A549 (cell line): ENCODE data around the gene ADCY4. TPM values are rescaled to one million over a fixed set of nuclear protein-coding genes. Genes with fewer than 3 reads are reported as not detected.

Experiments
- ATAC-seq, 2 experiments: fragments of 200-7000 bp in 1 of 2; fragments of >200 bp in 1 of 2; cut with Nextera tagmentation in 1 of 2; cut with Tn5 transposase in 1 of 2; 3 replicates each; pipeline versions ENCODE4 v1.8.0 to v1.9.1; 2018 to 2020; ENCODE audit warnings: mild to moderate bottlenecking in 1 of 2, moderate library complexity in 1 of 2
- CTCF ChIA-PET: fragments of 300-600 bp; sonication (Branson Sonifier 250); formaldehyde crosslinking; extraction: SDS; loops from one replicate; lab custom pipeline; 2021; ENCODE audit warnings: antibody characterized with exemption, inconsistent platforms; lab: Yijun Ruan, JAX
- POLR2A ChIA-PET: fragments of 350-600 bp; formaldehyde crosslinking; extraction: SDS; loops from one replicate; lab custom pipeline; 2021; ENCODE audit warnings: antibody characterized with exemption, inconsistent platforms; lab: Yijun Ruan, JAX
- DNase-seq, 2 experiments: peaks; one replicate each; pipeline versions ENCODE4 v3.0.0 to v3.0.0-alpha.2; 2011 to 2016; ENCODE audit warnings: low read depth in 1 of 2, low spot score in 1 of 2
- FAIRE-seq: peaks from 2 replicates; lab custom pipeline; 2011; peaks lifted over from hg19 to GRCh38; lab: Jason Lieb, UNC
- H3K27ac ChIP-seq, 2 experiments: fragments of >200 bp; sonication (Bioruptor Twin); formaldehyde crosslinking; 3 replicates each; pipeline ENCODE4 v1.5.1; 2016 to 2017
- H3K4me1 ChIP-seq: fragments of >200 bp; sonication (Bioruptor Twin); formaldehyde crosslinking; 3 replicates; pipeline ENCODE4 v1.6.1; 2016
- H3K4me2 ChIP-seq: fragments of >200 bp; sonication (Bioruptor Twin); formaldehyde crosslinking; 3 replicates; pipeline ENCODE4 v1.6.1; 2016
- H3K4me3 ChIP-seq: fragments of >200 bp; sonication (Bioruptor Twin); formaldehyde crosslinking; 3 replicates; pipeline ENCODE4 v1.5.1; 2016
- H3K9me3 ChIP-seq: fragments of >200 bp; sonication (Bioruptor Twin); formaldehyde crosslinking; 3 replicates; pipeline ENCODE4 v1.6.1; 2016
- BCL3 ChIP-seq: fragments of >200 bp; sonication (Bioruptor Twin); formaldehyde crosslinking; IDR thresholded peaks from 3 replicates; pipeline ENCODE4 v1.6.1; 2016
- CBX2 ChIP-seq: fragments of 200-600 bp; sonication (generic); IDR thresholded peaks from 2 replicates; pipeline ENCODE4 v1.6.1; 2016; ENCODE audit warnings: low read depth, mild to moderate bottlenecking, borderline replicate concordance
- CEBPB ChIP-seq, 2 experiments: fragments of >200 bp in 1 of 2; sonication (Bioruptor Twin) in 1 of 2; formaldehyde crosslinking in 1 of 2; IDR thresholded peaks; 2 replicates each; pipeline ENCODE4 v1.6.1; 2012 to 2016
- CHD2 ChIP-seq: fragments of 150-350 bp; IDR thresholded peaks from 2 replicates; pipeline ENCODE4 v1.6.1; 2014; ENCODE audit warnings: low read length; ENCODE audit not compliant: partially characterized antibody
- ELK1 ChIP-seq: fragments of 150-350 bp; IDR thresholded peaks from 2 replicates; pipeline ENCODE4 v1.6.1; 2014; ENCODE audit warnings: low read depth, mild to moderate bottlenecking, low read length
- ESRRA ChIP-seq: fragments of 150-350 bp; IDR thresholded peaks from 2 replicates; pipeline ENCODE4 v1.6.1; 2014; ENCODE audit warnings: mild to moderate bottlenecking, low read length, borderline replicate concordance
- HES2 ChIP-seq: fragments of >200 bp; sonication (Bioruptor Twin); formaldehyde crosslinking; IDR thresholded peaks from 2 replicates; pipeline ENCODE4 v1.6.1; 2016
- HEYL ChIP-seq: fragments of 250-450 bp; sonication (Bioruptor Pico); IDR thresholded peaks from 2 replicates; pipeline ENCODE4 v1.8.0; 2021; ENCODE audit warnings: mild to moderate bottlenecking, moderate library complexity
- HOXB13 ChIP-seq: fragments of 250-450 bp; sonication (Bioruptor Pico); IDR thresholded peaks from 2 replicates; pipeline ENCODE4 v1.5.0; 2020; ENCODE audit warnings: low read depth, mild to moderate bottlenecking, moderate library complexity
- KDM1A ChIP-seq: fragments of 200-600 bp; sonication (generic); IDR thresholded peaks from 2 replicates; pipeline ENCODE4 v1.6.1; 2016; ENCODE audit warnings: low read depth, mild to moderate bottlenecking
- MAX ChIP-seq: IDR thresholded peaks from 2 replicates; pipeline ENCODE4 v1.6.1; 2012
- MAZ ChIP-seq: fragments of 150-350 bp; IDR thresholded peaks from 2 replicates; pipeline ENCODE4 v1.6.1; 2014; ENCODE audit warnings: antibody characterized with exemption, low read depth, low read length, borderline replicate concordance
- NFE2L2 ChIP-seq: fragments of 150-350 bp; conservative IDR thresholded peaks from 2 replicates; pipeline ENCODE4 v1.6.1; 2014; ENCODE audit warnings: low read length
- NPAS2 ChIP-seq: fragments of 250-450 bp; sonication (Bioruptor Pico); IDR thresholded peaks from 2 replicates; pipeline ENCODE4 v1.8.0; 2022; ENCODE audit warnings: mild to moderate bottlenecking, moderate library complexity, borderline replicate concordance
- POLR2A ChIP-seq: IDR thresholded peaks from 2 replicates; pipeline ENCODE4 v1.6.1; 2012; ENCODE audit warnings: mild to moderate bottlenecking, low read length
- RARB ChIP-seq: fragments of 250-450 bp; sonication (Bioruptor Pico); IDR thresholded peaks from 2 replicates; pipeline ENCODE4 v1.8.0; 2021; ENCODE audit warnings: mild to moderate bottlenecking, moderate library complexity
- REST ChIP-seq: fragments of 200-600 bp; sonication (generic); IDR thresholded peaks from 2 replicates; pipeline ENCODE4 v1.6.1; 2016; ENCODE audit warnings: antibody characterized with exemption, mild to moderate bottlenecking, moderate library complexity
- SMC3 ChIP-seq: fragments of >200 bp; sonication (Bioruptor Twin); formaldehyde crosslinking; IDR thresholded peaks from 3 replicates; pipeline ENCODE4 v1.6.1; 2018; ENCODE audit warnings: inconsistent platforms
- SREBF2 ChIP-seq: fragments of 450-650 bp; IDR thresholded peaks from 2 replicates; pipeline ENCODE4 v1.6.1; 2014; ENCODE audit warnings: mild to moderate bottlenecking, moderate library complexity
- USF2 ChIP-seq: fragments of 450-650 bp; IDR thresholded peaks from 2 replicates; pipeline ENCODE4 v1.6.1; 2014; ENCODE audit warnings: antibody characterized with exemption
- ZFP36 ChIP-seq: fragments of 450-650 bp; IDR thresholded peaks from 2 replicates; pipeline ENCODE4 v1.6.1; 2014; ENCODE audit warnings: borderline replicate concordance; ENCODE audit not compliant: partially characterized antibody
- WGBS: methylation state at CpG from one replicate; pipeline ENCODE4 v1.1.6; 2017; ENCODE audit errors: missing lambda C conversion rate; 5-methylcytosine and 5-hydroxymethylcytosine counted together
- polyA plus RNA-seq, 4 experiments: library from polyadenylated mRNA; depleted of rRNA in 3 of 4; stranded (reverse); fragments of >200 nt; fragmentation: RNase III in 1 of 4; extraction: RNeasy Plus Mini Kit Qiagen cat#74134 plus additional on column Dnase treatment in 1 of 4; gene quantifications; 2 replicates in 3 of 4; 3 replicates in 1 of 4; pipeline ENCODE4 v1.2.3, GENCODE V29; 2011 to 2017

The ADCY4 gene
- polyA plus RNA-seq, 2 of the 4 experiments (the other 2 are of a cell fraction): not detected

- TF ChIP-seq REST: no peak
- TF ChIP-seq CBX2: no peak
- no peak for TF ChIP-seq USF2
- no peak for TF ChIP-seq POLR2A
- TF ChIP-seq ELK1: no peak
- no peak for TF ChIP-seq KDM1A
- TF ChIP-seq CHD2: no peak
Measured at GRCh38 chr14:24347134-24347533, 12.3 kb upstream of the ADCY4 start (continued).

- no peaks in the 10 kb centered on the region for H3K4me1 ChIP-seq
- 47% methylated on average over 7 of the region's 7 CpGs for WGBS
- no peak for FAIRE-seq
- POLR2A ChIA-PET: interaction anchor here (1.6 kb wide), 1 partner anchor 86 kb away, joined by 12 read pairs; the partner anchor contains the start of genes CBLN3 and KHNYN
- TF ChIP-seq MAZ: no peak
- TF ChIP-seq NPAS2: no peak
- TF ChIP-seq RARB (CRISPR knock-in tag): no peak
- no peak for TF ChIP-seq CEBPB (IDR thresholded peaks at IDR 0.05)
- no peak for TF ChIP-seq NFE2L2
- TF ChIP-seq HOXB13 (CRISPR knock-in tag): no peak
- no peak for TF ChIP-seq MAX
- TF ChIP-seq SMC3: no peak
- TF ChIP-seq POLR2A: no peak
- no peak for TF ChIP-seq HES2
- TF ChIP-seq SREBF2: no peak
- TF ChIP-seq BCL3: no peak
- TF ChIP-seq ZFP36: no peak
- TF ChIP-seq REST: no peak
- TF ChIP-seq HEYL (CRISPR knock-in tag): no peak
- TF ChIP-seq ESRRA: no peak
- no peak overlapping the region for H3K4me2 ChIP-seq
- no peak overlapping the region for H3K4me3 ChIP-seq
- H3K9me3 ChIP-seq: no peaks in the 10 kb centered on the region
- ATAC-seq: no peak
- CTCF ChIA-PET: interaction anchor here (1.0 to 5.7 kb wide), 5 partner anchors 8 to 88 kb away, joined by 3 to 32 read pairs (median 5); partner anchors contain the start of gene ADCY4
- DNase-seq: no peak
- no peak overlapping the region for H3K27ac ChIP-seq
Measured at GRCh38 chr14:24343795-24344660, 9.2 kb upstream of the ADCY4 start.
